M059J (cell line): ENCODE data around the gene AGRN. TPM values are rescaled to one million over a fixed set of nuclear protein-coding genes. Genes with fewer than 3 reads are reported as not detected.

Experiments used
- DNase-seq: peaks from one replicate; pipeline ENCODE4 v3.0.0-alpha.2; 2012; ENCODE audit warnings: low read depth
- total RNA-seq: library from RNA; depleted of rRNA; stranded (reverse); fragments of >200 nt; shearing (Covaris generic); gene quantifications from 2 replicates; pipeline ENCODE4 v1.2.3, GENCODE V29; 2014

Gene AGRN
- total RNA-seq, 1 experiment from 2014 or later, result 282 TPM

DNA sequence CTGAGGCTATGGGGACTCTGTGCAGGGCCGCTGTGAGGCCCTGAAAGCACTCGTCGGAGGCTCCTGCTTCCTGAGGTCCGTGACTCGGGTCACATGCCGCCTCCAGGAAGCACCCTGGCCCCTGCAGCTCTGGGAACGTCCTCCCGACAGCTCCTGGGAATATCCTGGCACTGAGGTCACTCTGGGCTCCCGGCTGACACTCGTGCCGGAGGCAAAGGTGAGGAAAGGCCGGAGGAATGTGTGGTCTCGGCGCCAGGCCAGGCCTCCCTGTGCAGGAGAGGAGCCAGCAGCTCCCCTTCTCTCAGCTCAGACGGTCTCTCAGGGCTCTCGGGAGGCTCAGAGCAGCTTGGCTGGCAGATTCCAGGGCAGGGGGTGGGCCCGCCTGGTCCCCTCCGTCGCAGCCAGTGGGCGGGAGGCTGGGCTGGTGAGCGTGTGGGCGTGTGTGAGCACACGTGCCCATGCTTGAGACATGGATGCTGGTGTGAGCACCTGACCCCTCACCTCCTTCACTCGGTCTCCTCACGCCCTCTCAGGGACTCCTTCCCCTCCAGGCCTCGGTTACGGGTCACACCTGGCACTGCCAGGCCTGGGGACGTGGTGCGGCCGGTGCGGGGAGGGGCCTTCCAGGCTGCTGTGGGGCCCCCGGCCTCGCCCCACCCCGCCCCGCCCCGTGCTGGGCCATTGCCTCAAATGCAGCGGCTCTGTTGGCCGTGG, 59.6 kb downstream of the AGRN start:
- peak; percentile 99 for DNase-seq

DNA sequence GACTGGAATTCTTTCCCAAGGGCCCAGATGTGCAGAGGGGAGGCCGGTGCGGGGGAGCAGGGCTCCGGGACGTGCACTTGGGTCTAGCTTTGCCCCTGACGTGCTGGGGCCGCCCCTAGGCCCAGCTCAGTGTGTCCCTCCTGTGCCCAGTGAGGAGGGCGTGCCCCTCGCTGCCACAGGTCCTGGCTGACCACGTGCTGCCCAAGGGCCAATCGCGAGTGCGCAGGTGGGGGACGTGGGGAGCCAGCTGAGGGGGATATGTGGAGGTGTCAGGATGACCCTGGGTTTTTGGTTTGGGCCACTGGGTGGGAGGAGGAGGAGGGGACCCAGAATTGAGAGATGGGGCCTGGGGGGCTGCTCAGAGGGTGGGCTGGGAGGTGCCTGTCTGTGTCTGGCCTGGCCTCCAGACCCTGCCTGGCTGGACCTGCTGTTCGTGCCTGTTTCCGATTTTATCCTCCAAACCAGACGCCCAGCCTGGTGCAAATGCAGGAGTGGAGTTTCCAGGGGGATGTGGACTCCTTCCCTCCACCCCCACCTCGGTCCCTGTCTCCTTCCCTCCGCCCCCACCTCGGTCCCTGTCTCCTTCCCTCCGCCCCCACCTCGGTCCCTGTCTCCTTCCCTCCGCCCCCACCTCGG, 60.3 kb downstream of the AGRN start:
- peak; percentile 82 for DNase-seq

DNA sequence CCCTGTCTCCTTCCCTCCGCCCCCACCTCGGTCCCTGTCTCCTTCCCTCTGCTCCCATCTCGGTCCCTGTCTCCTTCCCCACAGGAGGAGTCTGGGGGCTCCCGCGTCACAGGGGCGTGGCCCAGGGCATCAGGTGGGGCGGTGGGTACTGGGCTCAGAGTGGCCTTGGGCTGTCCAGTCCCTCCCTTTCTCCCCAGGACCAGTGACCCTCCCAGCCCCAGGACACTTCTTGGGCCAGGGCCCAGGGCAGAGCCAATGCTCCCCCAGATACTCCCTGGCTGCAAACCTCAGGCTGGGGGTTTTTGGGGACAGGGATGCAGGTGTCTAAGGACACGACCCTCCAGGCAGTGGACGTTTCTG, 61.0 kb downstream of the AGRN start:
- no peak for DNase-seq

DNA sequence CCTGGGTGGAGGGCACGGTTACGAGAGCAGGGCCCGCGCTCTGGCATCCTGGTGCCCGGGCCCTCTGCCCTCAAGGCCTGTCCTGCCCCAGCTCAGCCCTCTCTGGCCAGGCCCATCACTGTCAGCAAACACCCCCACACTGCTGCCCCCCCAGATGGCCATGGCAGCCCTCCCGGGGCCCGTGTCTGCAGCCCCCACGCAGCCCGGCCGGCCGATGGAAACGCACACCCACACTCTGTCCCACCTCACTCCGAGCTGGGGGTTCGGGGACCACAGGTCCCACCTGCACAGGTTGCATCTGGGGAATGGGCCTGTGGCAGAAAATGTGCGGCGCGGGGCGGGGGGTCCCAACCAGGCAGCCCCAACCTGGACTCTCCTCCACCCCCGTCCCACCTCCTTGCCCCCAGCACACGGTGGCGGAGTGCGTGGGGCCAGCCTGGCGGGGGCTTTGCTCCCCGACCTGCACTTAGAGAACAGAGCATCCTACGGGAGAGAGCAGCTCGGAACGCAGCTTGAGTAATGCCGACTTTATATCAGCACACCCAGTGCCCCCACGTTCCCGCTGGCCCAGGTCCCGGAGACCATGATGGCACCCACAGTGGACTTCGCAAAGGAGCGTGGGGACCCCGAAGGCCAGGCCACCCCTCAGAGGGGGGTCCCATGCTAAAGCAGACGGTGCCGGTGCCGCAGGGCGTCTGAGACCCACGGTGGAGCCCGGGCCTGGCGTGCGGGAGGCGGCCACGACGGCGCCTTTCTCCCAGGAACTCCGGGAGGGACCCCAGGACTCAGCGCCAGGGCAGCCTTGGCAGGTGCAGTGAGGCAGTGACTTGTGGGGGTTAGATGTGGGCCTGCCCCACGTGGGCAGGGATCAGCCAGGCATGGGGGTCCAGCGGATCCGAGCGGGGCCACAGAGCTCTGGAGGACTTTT, 61.7 kb downstream of the AGRN start:
- DNase-seq, result no peak

DNA sequence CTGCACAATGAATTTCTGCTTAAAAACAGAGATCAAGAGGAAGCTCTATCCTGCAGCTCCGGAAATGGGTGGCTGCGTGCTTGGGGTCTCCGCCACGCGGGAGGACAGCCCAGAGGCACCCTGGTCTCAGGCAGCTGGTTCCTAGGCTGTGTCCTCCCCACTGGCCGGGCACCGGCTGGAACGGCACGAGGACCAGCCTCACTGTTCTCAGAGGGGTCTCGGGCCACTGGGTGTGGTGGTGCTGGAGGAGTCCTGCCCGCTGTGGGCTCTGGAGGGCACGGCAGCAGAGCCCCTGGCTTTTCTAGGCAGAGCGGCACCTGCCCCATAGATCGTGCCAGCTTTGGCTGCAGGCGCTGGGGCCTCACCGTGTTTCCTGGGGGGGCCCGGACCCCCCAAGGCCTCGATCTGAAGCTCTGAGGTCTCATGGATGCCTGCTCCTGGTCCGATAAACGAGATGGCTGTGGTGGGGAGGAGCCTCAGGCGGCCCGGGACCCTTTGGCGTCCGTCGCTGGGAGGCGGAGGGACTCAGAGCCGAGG, 62.4 kb downstream of the AGRN start:
- DNase-seq, result no peak

DNA sequence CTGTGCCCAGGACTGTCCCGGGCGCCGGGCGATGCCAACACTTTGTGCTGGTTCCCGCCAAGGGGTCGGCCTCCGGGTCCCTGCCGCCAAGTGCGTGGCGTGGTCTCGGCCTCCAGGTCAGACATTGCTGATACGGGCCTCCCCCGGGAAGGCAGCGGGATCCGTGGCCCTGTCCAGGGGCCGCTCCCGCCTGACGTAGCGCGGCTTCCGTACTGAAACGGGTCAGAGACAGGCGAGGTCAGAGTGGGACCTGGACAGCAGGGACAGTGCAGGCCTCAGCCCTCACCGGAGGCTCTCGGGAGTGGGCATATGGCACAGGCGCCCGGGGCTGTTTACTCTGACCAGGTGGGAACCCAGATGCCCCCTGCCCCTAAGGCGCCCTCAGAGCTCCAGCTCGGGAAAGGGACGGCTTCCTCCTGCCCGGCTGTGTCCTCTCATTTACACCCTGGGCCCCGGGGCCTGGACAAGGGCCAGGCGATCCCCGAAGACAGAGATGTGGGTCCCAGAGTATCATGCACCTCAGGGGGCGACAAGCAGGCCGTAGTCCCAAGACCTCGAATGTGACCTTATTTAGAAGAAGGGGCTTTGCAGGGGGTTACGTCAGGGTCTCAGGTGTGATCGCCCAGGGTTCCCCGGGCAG, 63.0 kb downstream of the AGRN start:
- no peak for DNase-seq

DNA sequence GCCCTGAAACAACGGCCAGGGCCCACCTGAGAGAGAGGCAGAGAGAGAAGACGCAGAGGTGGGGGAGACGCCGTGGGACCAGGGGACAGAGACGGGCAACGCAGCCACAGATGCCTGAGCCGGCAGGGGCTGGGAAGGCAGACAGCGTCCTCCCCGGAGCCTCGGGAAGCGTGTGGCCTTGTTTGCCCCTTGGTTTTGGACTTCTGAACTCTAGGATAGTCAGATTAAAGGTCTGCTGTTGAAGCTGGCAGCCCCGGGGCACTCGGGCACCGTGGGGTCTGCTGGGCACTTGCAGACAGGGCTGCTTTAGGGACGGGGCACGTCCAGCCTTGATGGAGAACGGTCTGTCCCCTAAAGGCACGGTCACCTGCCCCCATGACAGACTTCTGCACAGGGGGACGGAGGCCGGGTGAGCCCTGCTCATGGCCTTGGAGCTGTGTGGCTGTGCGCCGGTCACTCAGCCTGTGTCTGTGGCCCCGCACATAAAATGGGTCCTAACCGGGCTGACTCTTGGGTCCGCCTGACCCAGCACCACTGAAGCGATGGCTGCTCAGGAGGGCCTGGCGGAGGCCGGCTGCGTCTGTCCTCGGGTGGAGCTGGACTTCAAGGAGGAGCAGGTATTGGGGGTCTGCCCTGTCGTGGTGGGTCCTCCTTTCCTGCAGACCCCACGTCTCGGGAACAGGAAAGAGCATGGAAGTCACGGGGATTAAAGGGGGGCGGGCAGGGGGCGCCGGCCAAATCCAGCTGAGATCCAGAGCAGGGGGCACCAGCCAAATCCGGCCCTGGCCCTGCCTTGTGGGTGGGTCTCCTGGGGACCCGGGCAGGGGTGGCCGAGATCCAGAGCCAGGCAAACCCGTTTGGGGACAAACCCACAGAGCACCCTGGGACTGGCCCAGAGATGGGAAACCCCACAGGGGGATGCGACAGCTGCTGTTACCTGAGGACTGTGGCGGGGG, 63.8 kb downstream of the AGRN start:
- DNase-seq, result no peak

DNA sequence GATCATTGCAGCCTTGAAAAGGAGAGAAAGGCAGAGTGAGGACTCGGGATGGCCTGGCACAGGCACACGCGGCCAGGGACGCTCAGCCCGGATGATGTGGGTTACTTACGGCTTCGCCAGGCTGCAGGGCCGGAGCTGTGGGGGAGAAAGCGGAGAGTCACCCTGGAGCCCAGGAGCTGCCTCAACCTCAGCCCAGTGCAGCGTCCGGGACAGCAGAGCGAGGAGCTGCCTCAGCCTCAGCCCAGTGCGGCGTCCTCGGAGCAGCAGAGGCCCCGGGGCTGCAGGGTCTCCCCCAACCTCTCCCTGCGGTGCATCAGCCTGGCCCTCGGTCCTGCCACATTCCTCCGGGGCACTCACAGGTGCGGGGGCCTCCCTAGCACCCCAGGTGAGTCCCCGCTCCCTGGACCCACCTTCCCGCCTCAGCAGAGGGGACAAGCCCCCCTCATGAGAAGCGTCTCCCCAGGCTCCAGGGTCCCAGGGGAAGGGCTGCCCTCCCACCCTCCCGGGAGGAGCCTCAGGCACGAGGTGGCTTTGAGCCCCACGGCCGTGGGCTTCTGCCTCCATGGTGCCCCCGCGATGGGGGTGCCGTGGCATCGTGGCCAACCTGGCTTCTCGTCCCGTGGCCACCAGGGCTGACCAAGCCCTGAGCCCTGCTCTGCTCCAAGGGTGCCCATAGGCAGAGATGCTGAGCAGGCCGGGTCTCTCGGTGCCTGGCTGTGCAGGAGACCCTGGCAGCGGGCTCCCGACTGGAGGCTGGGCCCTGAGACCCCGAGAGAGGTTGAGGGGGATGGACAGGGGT, 64.7 kb downstream of the AGRN start:
- no peak for DNase-seq

DNA sequence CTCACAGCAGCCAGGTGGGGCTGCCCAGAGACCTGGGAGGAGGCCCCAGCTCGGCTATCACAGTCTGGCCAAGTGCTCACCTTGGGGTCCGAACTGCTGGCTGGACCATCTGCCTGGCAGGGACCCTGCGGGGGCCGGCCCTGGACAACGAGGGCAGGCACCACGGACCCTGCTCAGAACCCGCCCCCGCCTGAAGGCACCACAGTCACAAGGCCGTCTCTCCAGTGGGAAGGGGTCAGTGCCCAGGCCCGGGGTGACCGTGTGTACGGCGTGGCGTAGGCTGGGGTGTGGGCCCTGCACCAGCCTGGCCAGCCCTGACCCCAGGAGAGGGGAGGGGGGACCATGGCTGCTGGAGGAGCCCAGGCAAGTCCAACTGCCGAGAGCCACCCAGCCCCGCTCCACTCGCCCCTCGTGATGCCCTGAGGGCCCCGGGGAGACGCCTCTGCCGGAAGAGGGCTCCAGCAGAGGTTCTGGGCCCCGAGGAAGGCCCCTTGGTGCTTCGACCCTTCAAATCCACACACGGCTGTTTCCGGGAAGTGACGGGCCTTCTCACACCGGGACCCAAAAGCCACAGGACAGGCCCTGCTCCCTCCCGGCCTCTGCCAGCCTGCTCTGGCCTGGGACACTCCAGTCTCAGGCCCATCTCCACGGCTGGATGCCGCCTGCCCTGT, 65.4 kb downstream of the AGRN start:
- no peak for DNase-seq

DNA sequence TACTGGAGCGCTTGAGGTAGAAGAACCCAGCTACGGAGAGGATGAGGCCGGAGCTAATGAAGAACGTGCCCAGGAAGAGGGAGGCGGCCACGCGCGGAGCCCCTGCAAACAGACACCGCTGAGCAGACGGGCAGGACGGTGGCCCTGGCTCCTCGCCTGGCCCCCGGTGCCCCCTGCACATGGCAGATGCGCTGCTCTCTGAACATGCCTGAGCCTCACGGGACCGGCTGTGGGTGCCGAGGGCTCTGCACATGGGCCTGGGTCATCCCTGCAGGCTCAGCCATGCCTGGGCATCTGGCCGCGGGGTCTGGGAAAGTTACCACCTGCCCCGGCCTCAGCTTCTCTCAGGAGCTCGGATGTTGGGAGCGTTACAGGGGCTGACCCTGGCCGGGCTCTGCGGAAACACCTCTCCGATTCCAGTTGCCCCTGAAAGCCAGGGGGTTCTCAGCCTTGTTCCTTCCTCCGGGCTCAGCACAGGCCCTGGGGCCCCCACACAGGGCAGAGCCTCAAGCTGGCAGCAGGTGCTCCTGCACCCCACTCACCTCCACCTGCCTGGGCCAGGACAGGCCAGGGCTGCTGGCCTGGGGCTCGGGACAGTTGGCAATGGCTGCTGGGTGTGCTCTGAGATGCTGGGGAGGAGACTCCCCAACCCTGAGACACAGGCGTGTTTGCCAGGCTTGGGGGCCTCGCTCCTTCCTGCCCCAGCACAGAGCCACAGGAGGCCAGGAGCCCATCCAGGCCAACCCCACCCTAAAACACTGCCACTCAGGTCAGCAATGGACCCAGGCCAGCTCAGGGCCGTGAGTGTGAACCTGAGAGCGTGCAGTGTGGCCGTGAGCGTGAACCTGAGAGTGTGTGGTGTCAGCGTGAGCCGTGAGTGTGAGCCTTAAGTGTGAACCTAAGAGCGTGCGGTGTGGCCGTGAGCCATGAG, 66.3 kb downstream of the AGRN start:
- DNase-seq, result no peak

DNA sequence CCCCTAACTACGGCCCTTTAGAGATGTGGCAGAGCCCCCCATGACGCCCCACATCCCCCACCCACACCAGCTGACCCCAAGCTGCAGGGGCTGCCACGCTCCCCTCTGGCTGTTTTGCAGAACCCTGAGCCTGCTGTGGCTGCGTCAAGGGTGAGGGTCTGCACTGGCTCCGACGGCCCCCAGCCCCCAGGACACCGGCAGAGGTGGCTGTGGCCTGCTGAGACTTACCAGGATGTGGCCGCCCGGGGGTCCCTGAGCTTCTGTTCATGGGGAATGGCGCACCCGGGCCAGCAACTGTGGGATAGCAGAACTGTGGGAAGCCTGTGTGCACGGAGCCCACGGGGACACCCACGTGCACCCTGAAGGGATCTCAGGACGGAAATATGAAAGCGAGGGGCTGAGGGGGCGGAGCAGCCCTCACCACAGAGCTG, 67.0 kb downstream of the AGRN start:
- no peak for DNase-seq

DNA sequence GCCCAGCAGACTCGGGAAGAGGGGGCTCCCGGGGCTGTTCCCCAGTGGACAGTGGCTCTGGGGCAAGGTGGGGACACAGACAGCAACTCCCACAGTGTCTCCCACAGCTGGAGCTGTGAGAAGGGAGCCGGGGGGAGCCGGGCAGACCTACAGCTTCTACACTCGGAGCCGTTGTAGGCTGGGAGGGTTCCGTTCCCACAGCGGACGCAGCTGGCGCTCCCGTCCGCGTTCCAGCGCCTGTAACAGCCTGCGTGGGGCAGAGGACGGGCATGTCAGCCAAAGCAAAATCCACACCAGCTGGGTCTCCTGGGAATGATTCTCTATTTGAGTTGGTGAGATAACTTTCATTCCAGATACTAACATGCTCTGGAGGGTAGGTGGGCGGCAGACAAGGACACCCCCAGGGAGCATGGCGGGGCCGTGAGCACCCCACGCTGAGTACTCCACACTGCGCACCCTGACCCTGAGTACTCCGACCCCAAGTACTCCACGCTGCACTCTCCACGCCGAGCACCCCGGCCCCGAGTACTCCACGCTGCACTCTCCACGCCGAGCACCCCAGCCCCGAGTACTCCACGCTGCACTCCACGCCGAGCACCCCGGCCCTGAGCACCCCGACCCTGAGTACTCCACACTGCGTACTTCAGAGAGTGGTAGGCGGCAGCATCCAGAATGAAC, 67.6 kb downstream of the AGRN start:
- no peak for DNase-seq

DNA sequence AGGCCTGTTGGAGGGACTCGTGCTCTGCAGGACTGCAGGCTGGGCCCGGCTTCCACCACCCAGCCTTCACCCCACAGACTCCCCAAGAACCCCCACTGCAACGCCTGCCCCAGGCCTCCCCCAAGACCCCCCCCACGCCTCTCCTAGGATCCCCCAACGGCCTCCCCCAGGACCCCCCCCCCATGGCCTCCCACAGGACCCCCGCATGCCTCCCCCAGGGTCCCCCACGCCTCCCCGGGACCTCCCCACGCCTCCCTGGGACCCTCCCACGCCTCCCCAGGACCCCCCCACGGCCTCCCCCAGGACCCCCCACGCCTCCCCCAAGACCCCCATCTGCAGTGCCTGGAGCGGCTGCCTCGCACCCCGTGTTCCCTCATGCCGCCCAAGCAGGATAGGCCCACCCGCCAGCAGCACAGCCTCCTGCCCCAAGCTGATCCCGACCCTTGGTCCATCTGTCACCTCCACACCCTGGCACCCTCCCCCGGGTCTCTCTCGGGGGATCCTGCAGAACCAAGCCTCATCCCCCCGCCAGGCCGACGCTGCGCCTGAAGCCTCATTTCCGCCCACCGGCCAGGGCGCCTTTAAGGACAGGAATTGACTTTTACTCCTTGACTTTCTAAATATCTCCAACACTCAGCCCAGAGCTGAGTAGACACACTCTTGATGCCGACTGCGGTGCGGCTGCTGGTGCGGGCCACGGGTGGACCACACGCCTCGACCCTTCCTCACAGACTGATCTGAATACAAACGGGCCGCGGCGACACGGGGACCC, 68.3 kb downstream of the AGRN start:
- DNase-seq, result no peak

DNA sequence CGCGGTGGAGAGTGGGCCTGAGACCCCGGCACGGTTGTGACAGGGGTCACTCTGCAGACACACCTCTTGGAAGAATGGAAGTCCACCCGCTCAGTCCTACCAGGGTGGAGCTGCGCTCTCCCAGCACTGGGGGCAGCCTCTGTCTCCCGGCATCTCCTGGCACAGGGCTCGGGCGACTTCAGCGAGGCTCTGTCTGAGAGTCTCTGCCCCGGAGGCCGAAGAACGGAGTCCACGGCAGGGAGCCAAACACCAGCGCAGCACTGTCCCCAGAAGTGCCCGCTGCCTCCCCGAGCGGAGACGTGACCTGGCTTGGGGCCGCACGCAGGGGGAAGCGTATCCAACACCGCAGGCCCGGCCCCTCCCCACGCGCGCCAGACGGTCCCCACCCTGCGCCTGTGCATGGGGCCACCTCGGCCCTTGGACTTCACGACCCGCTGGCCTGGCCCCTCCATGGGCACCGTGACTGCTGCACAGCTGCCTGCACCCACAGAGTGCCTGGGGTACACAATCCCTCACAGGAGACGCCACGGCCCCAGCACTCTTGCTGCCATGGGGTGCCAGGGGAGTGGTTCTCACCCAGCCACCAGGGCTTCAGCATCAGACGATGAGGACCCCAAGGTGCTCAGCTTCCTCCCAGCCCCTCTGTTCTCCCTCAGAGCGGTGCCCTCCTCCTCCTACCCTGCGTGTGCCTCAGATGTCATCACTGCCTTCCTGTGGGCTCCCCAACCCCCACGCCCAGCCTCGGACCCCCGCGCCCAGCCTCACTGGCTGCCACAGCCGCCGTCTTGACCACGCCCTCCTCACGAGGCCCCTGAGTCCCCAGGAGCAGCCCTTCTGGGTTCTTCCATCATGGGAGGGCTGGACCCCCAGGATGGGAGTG, 69.1 kb downstream of the AGRN start:
- DNase-seq, result no peak

DNA sequence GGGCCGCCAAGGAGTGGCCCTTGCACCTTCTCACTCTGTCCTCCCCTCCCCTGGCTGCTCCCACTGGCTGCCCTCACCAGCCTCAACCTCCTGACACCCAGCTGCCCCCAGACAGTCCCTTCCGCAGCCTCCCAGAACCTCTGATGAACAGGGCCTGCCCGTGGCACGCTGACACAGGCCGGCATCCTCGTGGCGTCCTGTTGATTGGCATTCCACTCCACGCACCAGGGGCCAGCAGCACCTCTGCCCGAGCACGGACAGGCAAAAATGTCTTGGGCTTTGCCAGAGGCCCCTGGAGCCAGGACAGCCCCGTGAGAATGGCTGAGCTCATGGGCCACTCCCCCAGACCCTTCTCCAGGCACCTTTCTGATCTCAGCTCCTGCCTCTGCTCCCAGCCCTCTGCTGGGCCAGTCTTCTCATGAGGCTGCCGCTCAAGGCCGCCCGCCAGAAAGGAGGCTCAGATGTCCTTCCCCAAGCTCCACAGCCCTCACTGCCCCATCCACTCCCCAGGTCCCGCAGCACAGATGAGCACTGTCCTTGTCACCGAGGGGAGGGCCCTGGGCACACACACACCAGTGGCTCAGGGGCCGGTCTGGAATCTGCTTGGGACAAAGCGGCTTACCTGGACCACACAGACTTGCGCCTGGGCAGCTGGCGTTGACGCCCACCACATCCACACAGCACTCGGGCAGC, 70.0 kb downstream of the AGRN start:
- no peak for DNase-seq
